ENCODE measurements around the gene TINCR. TPM values are rescaled to one million over a fixed set of nuclear protein-coding genes. Genes with fewer than 3 reads are reported as not detected.
A peak's percentile ranks its signal among the peaks of the same experiment; 100 is the strongest.
"Not testable (repeated sequence)": the region's sequence is repeated elsewhere in the genome, so short reads cannot be mapped to it uniquely, and the experiment has no call there.

TINCR gene
- total RNA-seq (2014; rRNA removed), result 0.06 TPM in 1 of 2 replicates, not detected in the other
- polyA plus RNA-seq (2012), result 0.01 TPM

DNA sequence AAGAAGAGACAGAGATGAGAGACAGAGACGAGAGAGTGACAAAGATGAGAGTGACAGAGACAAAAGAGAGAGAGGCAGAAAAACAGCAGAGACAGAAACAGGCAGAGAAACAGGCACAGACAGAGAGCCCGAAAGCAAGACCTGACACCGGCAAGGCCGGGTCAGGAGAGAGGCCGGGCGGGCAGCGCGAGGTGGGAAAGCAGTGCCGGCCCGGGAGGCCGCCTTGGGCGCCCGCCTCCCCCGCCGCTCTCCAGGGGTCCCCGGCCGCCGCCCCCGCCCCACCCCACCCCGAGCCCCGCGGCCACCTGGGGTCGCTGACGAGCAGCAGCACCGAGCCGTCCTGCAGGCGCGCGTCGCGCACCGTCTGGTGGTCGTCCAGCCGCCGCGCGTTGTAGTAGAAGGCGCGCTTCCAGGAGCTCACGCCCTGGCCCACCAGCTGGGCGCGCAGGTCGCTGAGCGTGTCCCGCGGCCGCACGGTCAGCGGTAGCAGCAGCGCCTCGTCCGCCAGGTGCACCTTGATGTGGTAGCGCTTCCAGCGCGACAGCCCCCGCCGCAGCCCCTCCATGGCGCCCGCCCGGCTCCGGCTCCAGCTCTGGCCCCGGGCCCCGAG, at the start of gene TINCR:
TINCR (minus strand) TSS at position 594 of the 610 bp plus-strand sequence.
- no peak for DNase-seq (ENCODE audit: low read depth)

DNA sequence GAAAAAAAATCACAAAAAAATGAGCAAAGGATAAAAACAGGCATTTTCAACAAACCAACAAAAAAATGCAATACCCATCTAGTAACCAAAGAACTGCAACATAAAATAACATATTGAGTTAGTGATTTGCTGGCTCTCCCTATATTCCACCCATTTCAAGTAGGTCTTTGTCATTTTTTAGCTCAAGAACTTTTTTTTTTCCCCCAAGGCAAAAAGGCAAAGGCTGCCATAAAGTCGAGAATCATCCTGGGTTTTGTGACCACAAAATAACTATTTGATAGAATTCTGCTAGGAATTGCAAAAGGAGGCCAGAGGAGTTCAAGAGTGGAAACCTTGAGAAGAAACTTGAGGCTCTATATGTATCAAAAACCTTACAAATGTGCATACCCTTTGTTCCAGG, 49.3 kb upstream of the TINCR start:
- DNase-seq (ENCODE audit: low read depth), result no peak

DNA sequence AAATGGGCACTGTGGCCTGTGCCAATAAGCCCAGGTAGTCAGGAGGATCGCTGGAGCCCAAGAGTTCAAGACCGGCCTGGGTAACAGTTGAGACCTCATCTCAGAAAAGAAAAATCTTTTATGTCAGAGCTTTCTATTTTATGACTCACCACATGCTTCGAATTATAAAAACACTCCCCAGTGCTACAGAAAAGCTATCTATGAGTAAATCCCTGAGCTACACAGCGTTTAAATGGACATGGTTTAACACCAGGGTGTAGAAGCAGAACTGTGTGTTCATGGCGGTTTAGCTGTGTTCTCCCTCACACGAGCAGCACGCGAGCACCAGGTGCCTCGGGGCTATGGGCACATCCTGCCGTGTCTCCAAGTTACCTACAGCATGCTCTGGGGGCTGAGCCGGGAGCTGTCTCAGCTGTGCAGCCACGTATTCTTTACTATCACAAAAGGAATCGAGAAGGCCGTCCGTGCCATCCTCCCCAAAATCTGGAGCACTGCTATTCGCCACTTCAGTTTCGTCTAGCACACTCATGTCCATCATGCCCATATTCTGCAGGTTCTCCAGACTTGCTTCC, 48.1 kb upstream of the TINCR start:
- no peak for DNase-seq (ENCODE audit: low read depth)

DNA sequence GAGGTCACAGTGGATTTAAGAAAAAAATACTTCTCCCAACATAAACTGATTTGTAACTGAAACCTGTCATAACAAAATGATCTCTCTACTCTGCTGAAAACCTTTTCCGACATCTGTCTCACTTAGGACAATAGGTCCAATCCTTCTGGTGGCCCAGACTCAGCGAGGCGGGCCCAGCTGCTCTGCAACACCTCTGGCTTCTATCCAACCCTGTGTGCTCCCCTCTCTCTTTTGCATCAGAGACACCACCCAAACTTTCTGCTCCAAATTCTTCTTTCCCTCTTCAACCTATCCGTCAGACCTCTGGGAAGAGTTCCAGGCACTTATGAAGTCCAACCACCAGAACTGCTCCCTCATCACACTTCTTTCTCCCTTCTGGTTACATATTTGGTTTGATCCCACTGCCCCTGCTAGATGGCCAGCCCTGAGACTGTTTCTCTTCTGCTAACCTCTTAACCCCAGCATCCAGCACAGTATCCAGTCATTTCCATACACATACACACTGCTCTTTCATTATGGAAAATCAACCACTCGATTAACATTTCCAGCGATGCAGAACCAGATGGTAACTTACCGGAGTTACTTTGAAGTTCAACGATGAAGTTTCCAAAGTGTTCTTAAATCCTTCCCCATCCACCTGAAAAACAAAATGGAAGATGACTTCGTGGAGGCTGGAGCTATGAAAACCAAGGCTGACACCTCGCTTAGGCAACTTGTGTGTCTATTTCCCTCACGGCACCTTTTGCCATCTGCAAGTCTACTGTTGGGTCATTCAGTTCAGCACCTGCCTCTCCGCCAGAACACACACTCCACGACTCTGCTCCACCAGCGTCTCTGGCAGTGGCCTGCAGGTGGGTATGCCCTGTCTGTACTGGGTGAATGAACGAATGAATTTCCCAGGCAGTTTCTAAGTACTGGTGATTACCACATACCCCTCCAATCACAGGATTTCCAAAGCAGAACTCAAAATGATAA, 45.4 kb upstream of the TINCR start:
- no peak for DNase-seq (ENCODE audit: low read depth)

DNA sequence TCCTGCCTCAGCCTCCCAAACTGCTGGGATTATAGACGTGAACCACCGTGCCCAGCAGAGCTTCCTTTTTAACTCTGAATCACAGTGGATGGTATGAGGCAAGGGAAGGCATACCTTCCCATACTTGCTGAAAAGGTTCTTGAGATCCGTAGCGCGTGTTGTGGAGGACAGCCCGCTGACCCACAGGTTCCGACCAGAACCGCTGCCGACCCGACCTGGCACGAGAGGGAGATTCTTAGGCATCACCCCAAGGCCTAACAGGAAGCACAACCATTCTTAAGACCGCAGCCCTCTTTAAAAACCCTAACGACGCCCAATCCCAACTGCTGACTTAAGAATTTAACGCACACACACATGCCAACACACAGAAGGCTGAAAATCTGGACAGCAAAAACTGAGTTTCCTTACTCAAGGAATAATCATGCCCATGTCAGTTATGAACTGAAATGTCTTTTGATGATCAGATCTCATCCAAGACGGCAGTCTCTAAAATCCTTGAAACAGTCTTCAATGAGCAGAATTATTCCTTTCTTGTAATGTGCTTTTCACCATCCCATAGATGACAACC, 42.2 kb upstream of the TINCR start:
- DNase-seq (ENCODE audit: low read depth), result no peak

DNA sequence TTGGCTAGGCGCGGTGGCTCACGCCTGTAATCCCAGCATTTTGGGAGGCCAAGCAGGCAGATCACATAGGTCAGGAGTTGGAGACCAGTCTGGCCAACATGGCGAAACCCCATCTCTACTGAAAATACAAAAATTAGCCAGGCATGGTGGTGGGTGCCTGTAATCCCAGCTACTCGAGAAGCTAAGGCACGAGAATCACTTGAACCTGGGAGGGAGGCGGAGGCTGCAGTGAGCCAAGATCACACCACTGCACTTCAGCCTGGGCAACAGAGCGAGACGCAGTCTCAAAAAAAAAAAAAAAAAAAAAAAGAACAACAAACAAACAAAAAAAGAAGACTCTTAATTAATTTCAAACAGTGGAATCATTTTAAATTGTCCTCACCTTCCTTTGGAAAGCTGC, 41.0 kb upstream of the TINCR start:
- not testable (repeated sequence) for DNase-seq (ENCODE audit: low read depth)

DNA sequence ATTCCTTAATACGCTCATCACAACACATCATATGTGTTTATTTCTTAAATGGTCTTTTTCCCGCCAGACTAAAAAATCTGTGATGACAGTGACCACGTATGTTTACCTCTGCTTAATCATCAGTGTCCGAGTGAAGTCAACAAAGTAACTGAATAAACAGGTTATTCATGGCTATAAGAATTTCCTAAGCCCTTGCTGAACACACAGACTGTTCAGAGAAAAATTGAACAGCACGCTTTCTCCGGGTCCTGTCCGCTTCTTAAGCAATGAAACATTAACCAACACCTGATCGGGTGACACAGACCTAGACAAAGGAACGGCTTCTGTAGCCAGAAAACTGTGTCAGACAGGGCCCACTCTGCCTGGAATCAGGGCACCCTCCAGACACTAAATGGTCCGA, 40.5 kb upstream of the TINCR start:
- DNase-seq (ENCODE audit: low read depth), result no peak

DNA sequence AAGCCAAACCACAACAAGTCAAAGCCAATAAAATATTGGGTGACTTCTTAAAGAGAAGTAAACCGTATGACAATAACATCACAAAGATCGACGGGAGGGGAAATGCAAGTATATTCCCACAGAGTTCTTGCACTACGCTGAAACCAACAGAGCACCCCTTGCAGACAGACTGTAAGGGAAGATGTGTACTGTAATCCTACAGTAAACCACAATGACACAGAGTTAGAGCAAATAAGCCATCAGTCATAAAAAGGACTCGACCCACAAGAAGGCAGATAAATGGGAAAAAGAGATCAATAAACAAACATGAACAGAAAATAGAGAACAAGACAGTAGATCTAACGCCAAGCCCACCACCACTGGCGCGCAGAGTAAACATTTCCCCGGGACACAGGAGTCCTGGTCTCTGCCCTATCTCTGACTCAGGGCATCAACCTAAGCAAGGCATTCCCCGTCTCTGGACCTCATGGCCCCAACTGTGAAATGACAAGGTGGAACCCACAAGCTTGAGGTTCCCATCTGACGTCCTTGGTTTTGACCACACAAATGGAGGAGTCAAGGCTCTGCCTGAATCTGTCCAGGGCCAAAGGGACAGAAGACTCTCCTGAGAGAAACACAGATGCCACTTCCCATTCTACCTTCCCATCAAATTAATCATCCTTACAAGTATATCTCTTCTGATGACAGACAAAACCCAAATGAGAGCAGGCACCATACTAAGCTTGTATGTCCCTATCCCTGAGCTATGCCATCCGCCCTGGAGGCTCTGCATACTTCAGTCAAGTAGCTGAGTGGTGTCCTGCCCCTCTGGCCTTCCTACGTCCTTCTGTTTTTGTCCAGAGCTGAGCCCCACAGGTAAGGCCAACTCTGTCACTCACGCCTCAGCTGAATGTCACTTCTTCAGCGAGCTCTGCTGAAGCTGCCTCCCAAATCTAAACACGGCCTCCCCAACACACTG, 39.8 kb upstream of the TINCR start:
- DNase-seq (ENCODE audit: low read depth), result no peak

DNA sequence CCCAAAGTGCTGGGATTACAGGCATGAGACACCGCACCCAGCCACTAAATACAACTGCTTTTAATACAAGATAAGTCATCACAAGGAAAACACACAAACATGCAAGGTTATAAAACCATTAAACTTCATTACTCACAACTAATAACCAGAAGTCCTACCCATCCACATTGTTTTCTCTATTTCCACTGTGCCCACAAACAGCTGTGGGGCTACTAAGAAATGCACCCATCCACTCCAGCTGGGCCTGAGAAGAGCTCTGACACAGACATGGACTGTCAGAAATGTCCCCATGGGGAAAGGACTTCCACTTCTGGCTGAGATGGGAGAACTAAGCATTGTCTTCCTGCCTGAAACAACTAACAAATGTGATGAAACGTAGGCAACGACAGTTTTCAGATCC, 37.6 kb upstream of the TINCR start:
- DNase-seq (ENCODE audit: low read depth), result peak; percentile 97

DNA sequence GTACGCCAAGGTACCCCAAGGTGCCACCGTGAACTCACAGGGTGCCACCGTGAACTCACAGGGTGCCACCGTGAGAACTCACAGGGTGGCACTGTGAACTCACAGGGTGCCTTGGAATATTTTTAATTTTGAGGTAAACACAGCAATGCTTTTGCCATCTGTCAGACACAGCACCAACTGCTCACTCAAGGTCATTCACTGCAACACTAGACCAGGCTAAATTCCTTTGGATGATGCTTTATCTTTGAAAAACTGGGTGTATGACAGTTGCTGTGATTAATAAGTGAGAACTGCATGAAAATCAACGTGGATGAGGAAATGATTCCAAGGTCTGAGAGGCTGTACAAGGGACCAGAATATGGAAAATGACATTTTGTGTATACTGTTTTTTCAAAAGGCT, 35.9 kb upstream of the TINCR start:
- no peak for DNase-seq (ENCODE audit: low read depth)

DNA sequence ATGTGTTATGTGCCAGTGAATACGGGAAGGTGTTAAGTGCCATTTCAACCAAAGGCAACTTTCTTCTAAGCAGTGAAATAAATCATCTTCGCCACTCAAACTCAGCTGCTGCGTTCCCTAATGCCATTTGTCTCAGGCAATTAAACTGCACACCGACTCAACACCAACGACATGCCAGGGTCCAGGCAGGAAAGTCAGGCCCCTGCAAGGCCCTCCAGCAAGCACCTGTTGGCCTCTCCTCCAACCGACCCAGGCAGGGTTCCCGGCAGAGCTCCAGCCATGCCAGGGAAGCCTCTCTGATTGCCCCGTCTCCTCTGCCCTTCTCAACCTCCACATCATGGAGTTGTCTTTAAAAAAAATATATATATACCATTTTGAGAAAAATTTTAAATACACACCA, 33.0 kb upstream of the TINCR start:
- DNase-seq (ENCODE audit: low read depth), result no peak

DNA sequence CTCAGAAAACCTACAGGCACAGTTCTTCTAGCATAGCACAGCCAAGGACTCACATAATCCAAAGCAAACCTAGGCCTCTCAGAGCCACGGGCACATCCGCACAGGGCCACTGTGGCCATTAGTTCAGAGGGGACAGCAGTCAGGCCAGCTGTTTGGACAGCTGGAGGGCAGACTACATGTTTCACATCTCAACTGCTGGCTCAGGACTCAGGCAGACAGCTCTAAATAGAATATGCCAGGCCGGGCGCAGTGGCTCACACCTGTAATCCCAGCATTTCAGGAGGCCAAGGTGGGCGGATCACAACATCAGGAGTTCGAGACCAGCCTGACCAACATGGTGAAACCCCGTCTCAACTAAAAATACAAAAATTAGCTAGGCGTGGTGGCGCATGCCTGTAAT, 28.0 kb upstream of the TINCR start:
- no peak for DNase-seq (ENCODE audit: low read depth)

DNA sequence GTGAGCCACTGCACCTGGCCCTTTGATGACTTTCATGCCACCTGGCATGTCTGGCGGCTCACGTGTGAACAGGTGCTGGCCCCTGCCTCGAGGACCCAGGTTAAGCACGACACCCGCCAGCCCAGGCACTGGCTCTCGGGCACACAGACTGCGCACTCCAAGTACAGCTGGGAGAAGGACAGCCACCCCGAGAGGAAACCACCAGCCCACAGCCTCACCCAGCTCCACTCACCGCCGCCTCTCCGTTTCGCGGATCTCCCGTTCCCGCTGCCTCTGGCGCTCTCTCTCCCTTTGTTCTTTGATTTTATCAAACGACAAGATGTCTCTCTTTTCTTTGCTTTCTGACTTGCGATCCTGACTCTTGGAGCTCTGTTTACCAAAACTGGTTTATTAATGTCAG, 27.4 kb upstream of the TINCR start:
- DNase-seq (ENCODE audit: low read depth), result no peak

DNA sequence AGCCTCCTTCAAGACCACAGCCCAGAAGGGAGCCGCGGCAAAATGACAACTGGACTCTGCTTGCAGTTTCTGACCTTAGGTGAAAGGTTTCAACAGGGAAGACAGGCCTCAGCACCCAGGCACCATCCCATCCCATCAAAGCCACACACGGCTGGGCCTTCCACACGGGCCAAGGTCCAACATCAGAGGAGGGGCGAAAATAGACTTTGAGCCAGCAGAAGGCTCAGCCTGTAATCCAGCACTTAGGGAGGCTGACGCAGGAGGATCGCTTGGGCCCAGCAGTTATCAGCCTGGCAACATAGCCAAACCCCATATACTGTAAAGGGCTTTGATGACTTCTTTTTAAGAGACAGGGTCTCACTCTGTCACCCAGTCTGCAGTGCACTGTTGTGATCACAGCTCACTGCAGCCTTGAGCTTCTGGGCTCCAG, 26.8 kb upstream of the TINCR start:
- DNase-seq (ENCODE audit: low read depth), result no peak

DNA sequence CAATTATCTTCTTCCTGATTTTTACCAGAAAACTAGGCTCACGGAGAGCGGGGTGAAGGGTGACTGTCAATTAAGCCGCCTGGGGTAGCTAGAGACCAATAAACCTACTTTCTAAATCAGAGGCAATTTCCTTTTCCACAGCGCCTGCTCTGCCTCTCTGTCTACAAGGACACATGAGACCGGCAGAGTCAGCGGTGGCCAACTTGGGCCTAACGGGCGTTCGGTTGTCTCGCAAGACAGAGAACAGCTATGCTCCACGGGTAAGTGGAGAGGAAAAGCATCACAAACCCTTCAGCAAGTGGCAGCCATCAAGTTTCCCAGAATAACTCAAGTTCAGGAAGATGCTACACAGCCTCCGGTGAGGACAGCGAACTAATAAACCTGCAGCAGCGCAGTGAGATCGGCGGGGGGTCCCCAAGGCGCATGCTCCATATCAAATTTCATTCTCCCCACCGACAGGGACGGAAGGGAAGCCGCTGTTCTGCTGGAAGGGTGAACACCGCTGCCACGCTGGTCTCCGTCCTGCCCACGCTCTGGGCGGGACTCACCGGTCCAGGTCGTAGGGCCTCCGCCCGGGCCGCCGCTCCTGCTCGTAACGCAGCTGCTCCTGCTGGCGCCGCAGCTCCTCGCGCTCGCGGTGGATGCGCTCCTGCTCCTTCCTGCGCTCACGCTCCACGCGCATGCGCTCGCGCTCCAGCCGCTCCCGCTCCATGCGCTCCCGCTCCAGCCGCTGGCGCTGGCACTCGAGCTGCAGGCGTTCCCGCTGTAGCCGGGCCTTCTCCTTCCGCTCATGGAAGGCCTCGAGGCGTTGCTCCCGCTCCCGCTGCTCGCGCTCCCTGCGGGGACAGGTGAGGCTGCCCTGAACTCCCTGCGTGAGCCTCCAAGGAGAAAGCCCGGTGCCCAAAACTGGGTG, 25.8 kb upstream of the TINCR start:
- no peak for DNase-seq (ENCODE audit: low read depth)

DNA sequence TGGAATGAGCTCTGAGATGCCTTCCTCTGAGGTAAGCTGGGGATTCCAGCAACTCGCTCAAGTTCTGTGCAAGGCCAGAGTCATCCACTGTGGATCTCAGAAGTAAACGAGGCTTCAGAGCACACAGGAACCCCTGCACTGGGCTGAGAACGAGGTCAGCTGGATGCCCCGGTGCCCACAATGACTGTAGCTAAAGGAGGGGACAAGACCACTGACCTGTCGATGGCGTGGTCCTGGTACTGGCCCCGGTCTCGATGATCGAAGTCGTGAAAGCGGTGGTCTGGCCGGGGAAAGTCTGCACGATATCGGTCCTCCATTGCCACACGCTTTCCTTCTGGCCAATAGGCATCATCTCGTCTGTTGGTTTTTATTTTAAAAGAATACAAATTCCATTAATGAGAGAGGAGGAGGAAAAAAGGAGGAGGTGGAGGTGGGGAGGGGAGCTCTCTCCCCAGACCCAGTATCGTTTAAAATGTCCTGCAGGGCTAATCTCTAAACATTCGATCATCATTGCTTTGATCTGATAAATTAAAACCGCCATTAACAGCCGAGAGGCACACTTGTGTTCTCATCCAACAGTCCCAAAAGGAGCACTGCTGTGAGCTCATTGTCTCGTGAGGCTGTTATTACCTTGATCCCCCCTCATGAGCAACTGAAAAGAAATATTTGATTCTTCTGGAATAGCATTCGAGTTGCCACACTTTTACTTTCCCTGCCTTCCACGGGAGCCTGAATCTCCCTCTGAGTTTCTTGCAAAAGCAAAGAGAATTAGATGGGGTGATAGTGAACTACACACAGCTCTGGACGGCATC, 25.0 kb upstream of the TINCR start:
- no peak for DNase-seq (ENCODE audit: low read depth)

DNA sequence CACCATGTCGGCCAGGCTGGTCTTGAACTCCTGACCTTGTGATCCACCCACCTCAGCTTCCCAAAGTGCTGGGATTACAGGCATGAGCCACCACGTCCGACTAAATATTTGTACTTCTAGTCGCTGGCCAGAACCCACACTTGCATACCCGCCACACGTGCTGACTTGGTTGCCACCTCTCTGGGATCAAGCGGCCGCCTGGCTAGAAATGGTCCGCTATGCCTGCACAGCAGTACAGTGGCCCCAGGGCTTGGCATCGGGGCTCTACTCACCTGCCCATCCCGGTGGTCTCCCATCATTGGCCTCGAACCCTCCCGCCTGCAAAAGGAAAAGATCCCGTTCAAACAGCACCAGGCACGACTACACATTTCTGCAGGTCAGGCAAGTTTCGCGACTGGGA, 23.7 kb upstream of the TINCR start:
- no peak for DNase-seq (ENCODE audit: low read depth)

DNA sequence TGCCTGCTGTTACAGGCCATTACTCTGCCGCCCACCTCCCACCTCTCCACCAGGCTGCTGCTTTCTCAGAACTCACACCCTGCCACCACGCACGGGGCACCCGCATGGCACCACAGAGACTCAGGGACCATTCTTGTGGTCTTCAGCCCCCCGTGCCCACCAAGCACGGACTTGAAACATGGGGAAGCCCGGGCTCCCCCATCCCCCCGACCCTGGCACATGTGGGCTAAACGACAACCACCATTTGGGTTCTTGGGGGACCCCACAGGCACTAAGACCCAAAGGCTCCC, 23.1 kb upstream of the TINCR start:
- DNase-seq (ENCODE audit: low read depth), result no peak

DNA sequence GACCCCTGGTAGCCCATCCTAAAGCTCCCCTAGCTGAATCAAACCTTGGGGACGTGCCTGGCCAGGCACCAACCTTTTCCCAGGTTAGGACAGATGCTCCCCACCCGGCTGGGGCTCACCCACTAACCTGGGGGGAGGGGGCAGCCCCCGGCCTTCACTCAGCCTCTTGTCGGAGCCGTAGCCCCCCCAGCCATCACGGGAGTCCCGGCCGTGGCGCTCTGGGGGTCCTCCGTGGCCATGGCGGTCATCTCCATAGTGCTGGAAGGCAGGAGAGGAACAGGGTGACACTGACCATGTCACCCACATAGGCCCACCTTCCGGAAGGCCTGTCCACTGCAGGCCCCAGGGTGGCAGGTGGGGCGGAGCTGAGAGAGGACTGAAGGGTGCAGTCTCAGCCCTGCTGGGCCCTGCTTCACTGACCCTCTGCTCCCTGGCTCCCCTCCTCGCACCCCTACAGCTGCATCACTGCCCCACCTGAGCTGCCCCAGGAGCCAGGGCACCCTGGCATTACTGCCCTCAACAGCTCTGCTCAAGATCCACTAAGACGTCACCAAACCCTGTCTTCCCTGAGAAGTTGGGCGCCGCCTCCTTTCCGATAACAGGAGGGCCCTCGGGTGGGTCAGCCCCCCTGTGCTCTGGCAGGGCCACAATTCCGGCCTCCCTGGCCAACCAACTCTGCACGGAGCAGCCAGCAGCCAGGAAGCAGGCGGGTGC, 22.6 kb upstream of the TINCR start:
- DNase-seq (ENCODE audit: low read depth), result no peak

Data from LHCN-M2 (cell line).